Measurements from ENCODE around the gene P2RY2. TPM values are rescaled to one million over a fixed set of nuclear protein-coding genes. Genes with fewer than 3 reads are reported as not detected.

P2RY2 gene
- total RNA-seq, 4 donors from 2014 or later = 36.2 to 50.3 (median 43.8) TPM

DNA sequence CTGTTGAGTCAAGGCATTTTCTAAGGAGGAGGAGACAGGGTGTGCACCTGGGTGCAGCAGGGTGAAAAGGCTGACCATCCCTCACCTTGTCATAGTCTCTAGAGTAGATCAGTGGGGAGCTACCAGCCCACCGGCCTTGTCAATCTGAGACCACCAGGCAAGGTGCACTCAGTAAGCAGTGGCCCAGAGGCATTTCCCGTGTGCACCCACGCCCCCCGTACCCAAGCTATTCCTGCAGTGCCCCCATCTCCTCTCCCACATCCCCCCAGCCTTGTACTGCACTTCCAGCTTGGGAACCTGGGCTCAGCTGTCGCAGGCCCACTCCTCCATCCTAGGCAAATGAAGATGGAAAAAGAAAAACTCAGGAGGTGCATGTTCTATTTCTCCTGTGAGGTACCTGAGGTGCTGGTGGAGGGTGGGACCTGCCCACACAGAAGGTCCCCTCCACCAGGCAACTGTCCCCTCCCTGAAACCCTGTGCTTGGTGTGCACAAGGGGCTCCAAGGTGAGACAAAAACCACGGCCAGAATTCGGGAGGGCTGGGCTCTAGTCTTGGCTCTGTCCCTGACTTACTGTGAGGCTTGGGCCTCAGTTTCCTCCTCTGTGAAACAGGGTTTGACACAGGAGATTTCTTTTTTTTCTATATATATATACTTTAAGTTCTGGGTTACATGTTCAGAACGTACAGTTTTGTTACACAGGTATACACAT lies 8.4 kb downstream of the P2RY2 start:
- no peak for DNase-seq
- Histone ChIP-seq H3K4me1 (peaks cover 8 to 74% (median 29%) of the 10 kb centered on the region in 3 donors), H3K9me3 (no peaks in the 10 kb centered on the region), H3K27me3 (no peaks in the 10 kb centered on the region), H3K36me3 (peaks cover 0 to 60% (median 0%) of the 10 kb centered on the region in 3 donors), H3K4me3 (no peak overlapping the region), H3K27ac (peak overlapping the region in 3 of 4 donors; percentile 19 to 76 (median 71))
- TF ChIP-seq, protein P1, sequence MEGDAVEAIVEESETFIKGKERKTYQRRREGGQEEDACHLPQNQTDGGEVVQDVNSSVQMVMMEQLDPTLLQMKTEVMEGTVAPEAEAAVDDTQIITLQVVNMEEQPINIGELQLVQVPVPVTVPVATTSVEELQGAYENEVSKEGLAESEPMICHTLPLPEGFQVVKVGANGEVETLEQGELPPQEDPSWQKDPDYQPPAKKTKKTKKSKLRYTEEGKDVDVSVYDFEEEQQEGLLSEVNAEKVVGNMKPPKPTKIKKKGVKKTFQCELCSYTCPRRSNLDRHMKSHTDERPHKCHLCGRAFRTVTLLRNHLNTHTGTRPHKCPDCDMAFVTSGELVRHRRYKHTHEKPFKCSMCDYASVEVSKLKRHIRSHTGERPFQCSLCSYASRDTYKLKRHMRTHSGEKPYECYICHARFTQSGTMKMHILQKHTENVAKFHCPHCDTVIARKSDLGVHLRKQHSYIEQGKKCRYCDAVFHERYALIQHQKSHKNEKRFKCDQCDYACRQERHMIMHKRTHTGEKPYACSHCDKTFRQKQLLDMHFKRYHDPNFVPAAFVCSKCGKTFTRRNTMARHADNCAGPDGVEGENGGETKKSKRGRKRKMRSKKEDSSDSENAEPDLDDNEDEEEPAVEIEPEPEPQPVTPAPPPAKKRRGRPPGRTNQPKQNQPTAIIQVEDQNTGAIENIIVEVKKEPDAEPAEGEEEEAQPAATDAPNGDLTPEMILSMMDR (IDR thresholded peaks at IDR 0.05) = no peak
- TF ChIP-seq POLR2A (IDR thresholded peaks at IDR 0.05) = no peak
- WGBS, 2 donors = 46 to 58% methylated on average over 4 to 8 of the region's 8 CpGs
- intact Hi-C loops (cut with DNase I) = loop anchor here (5.0 kb wide), 1 partner anchor 39 kb away; no protein-coding TSS in a partner anchor

DNA sequence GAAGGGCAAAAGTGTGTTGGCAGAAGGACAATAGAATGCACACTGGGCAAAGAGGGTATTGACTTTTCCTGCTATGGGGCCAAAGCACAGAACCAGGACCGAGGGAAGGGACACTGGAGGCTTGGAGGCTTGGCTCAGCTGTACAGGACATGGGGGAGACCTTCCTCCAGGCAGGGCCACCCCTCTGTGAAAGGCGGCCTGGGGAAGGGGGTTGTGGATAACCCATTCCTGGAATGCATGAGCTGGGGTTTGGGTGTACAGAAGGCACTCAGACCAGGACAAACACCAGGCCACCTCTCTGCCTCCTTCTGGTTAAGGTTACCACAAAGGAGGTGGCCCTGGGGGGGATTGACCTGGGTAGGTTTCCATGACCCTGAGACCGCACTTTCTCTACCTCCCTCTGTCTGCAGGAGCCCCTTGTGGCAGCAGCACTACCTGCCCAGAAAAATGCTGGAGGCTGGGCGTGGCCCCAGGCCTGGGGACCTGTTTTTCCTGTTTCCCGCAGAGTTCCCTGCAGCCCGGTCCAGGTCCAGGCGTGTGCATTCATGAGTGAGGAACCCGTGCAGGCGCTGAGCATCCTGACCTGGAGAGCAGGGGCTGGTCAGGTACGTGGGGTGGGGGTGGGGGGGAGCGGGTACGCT lies 9.6 kb downstream of the P2RY2 start:
- H3K27ac ChIP-seq = peak overlapping the region; percentile 54 to 81 (median 74)

DNA sequence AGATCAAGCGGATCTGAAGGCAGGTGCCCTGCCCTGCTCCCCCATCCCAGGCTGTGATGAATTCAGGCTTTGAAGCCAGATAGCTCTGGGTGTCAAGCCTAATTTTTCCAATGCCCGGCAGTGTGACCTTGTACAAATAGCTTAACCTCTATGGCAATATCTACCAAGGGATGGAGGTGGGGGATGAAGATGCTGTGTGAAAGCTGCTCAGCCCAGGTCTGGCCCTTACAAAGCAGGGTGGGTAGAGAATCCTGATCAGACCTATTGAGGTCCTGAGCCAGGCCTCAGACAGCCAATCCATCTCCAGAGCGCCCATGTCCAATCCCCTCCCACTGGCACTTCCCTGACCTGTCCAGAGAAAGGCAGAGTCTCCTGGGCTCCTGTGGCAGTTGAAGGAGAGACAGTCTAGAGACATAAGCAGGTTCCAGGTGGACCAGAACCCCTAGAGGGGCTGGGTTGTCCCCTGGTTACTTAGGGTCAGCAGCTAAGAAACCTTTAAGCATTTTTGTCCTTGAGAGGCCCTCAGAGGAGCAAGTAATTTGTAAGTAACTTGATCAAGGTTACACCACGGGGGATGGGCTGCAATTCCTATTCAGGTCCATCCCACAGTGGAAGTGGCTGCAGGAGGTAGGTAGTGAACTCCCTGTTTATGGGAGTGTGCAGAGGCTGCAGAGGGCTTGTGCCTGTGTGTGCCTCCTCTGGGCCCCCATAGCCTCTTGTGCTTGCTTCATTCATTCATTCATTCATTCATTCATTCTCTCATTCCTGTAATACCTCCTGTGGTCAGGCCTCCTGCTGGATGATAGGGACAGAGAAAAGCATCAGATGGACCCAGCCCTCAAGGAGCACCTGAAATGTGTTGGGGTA lies 10.4 kb downstream of the P2RY2 start:
- no peak overlapping the region for H3K4me3 ChIP-seq
- no peaks in the 10 kb centered on the region for H3K27me3 ChIP-seq
- whole genome bisulfite sequencing, 2 donors = 33 to 40% methylated on average over 1 to 2 of the region's 4 CpGs
- peak overlapping the region in 3 of 4 donors; percentile 13 to 76 (median 36) for H3K27ac ChIP-seq
- H3K9me3 ChIP-seq = no peaks in the 10 kb centered on the region
- intact Hi-C loops (cut with DNase I) = loop anchor here (5.0 kb wide), 1 partner anchor 41 kb away; no protein-coding TSS in a partner anchor
- peaks cover 8 to 64% (median 27%) of the 10 kb centered on the region in 3 donors for H3K4me1 ChIP-seq
- peaks cover 0 to 65% (median 0%) of the 10 kb centered on the region in 3 donors for H3K36me3 ChIP-seq
- TF ChIP-seq, protein P1 (IDR thresholded peaks at IDR 0.05) = no peak
- no peak for TF ChIP-seq POLR2A (IDR thresholded peaks at IDR 0.05)
- DNase-seq = no peak

More for the DNA sequence above, 9.6 kb downstream of the P2RY2 start:
- Histone ChIP-seq H3K9me3 (no peaks in the 10 kb centered on the region), H3K4me1 (peaks cover 8 to 64% (median 27%) of the 10 kb centered on the region in 3 donors), H3K27me3 (no peaks in the 10 kb centered on the region), H3K4me3 (no peak overlapping the region), H3K36me3 (peaks cover 0 to 65% (median 0%) of the 10 kb centered on the region in 3 donors)
- 35 to 50% methylated on average over 3 of the region's 12 CpGs for WGBS, 2 donors
- no peak for DNase-seq
- intact Hi-C loops (cut with DNase I) = loop anchor here (5.0 kb wide), 1 partner anchor 40 kb away; no protein-coding TSS in a partner anchor
- no peak for TF ChIP-seq POLR2A (IDR thresholded peaks at IDR 0.05)
- TF ChIP-seq, protein P1 (IDR thresholded peaks at IDR 0.05) = peak in 5 of 6 experiments; percentile 15 to 73 (median 57)

DNA sequence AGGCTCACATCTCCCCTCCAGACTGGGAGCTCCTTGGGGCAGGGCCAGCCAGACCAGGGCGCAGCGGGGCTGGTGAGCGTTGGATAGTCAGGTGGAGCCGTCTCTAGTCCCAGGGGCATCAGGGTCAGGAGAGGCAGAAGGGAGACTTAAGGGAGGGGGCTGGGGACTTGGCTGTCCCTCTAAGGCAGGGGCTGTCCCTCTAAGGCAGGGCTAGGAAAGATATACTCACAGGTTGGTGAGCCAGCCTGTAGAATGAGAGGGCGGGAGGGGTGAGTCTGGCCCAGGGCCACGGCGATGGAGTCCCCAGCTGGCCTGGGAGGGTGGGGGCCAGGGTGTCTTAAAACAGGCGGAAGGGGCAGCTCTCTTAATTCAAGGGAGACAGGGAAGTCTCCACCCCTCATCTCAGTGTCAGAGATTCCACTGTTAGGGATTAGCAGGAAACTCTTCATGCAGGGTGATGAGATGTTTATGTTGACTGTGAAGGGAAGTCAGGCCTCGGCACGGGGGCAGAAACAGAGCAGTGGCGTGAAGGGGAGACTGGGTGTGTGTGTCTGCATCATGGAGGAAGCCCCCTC lies 11.3 kb downstream of the P2RY2 start:
- Histone ChIP-seq H3K4me1 (peaks cover 8 to 59% (median 27%) of the 10 kb centered on the region in 3 donors), H3K4me3 (no peak overlapping the region), H3K27ac (no peak overlapping the region), H3K27me3 (no peaks in the 10 kb centered on the region), H3K36me3 (peaks cover 0 to 64% (median 0%) of the 10 kb centered on the region in 3 donors), H3K9me3 (no peaks in the 10 kb centered on the region)
- WGBS, 2 donors = 65 to 83% methylated on average over 6 to 10 of the region's 11 CpGs
- intact Hi-C loops (cut with DNase I) = loop anchor here (5.0 kb wide), 1 partner anchor 42 kb away; no protein-coding TSS in a partner anchor
- DNase-seq = no peak
- no peak for TF ChIP-seq POLR2A (IDR thresholded peaks at IDR 0.05)
- TF ChIP-seq, protein P1 (IDR thresholded peaks at IDR 0.05) = no peak

Measured in esophagus squamous epithelium (tissue), 5 donors.